Ammon's horn (tissue), 1 donor: ENCODE data around the gene LRRC31.

ENCODE experiments used
- DNase-seq: peaks from one replicate; pipeline ENCODE4 v3.0.0-alpha.2; 2016; ENCODE audit warnings: low spot score

LRRC31 gene

GRCh38 chr3:169869484-169870220 is at the start of gene LRRC31:
TSS of gene LRRC31 (minus strand) at chr3:169869935. CDS start at chr3:169869807, 128 bp downstream.
- no peak for DNase-seq

DNA sequence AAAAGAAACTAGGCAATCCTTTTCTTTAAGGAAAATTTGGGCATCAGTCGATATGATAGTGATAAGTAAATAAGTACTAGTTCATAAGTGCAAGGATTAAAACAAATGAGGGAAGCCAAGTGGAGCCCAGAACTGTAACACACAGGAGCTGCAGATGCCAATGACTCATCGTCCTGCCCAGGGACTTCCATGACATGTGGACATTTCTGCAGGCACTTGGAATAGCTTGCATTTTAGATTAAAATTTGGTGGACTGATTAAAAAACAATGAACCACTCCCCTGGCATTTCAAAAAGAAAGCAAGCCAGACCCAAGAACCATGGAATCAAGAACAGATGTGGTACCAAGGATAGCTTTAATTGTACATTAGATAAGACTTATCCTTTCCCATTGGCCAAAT is 44.6 kb upstream of the LRRC31 start:
- DNase-seq: no peak

GRCh38 chr3:169913323-169913722 is 43.6 kb upstream of the LRRC31 start:
- no peak for DNase-seq

GRCh38 chr3:169911272-169911671 is 41.5 kb upstream of the LRRC31 start, which contains the start of gene SAMD7:
TSS of gene SAMD7 (plus strand) at chr3:169911572. CDS start at chr3:169919499, 7,927 bp downstream.
- DNase-seq: no peak

GRCh38 chr3:169907944-169908343 is 38.2 kb upstream of the LRRC31 start:
- DNase-seq: no peak

DNA sequence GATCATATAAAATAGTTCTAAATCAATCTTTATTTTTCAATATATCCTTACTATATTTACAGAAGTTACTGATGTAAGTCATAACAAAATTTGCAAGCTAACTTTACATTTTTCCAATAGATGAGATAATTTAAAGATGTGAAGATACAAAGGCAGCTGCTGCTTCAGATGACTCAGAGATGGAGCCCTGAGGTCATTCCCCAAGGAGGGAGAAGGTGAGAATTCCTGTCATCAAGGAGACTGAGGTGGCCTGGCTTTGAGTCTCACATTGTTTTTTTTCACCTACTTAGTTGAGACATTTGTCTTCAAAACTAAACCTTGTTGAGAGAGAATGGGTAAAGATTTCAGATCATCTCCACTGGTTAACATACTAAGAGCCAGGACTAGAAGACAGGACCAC is 37.7 kb upstream of the LRRC31 start:
- DNase-seq: no peak

DNA sequence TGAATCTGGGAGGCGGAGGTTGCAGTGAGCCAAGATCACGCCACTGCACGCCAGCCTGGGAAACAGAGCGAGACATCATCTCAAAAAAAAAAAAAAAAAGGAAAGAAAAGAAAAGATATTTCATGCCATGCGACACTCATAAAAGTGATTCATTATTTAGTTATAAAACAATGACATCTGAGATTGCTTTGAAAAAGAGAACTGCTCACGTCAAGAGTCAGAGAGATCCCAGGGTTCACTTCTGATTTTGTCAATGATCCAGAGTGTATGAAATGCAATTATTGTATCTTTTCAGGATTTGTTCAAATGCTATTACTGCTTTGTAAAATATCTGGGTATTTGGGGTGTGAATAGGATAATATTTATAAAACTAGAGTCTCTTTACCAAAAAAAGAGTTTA is 35.7 kb upstream of the LRRC31 start:
- DNase-seq: no peak

DNA sequence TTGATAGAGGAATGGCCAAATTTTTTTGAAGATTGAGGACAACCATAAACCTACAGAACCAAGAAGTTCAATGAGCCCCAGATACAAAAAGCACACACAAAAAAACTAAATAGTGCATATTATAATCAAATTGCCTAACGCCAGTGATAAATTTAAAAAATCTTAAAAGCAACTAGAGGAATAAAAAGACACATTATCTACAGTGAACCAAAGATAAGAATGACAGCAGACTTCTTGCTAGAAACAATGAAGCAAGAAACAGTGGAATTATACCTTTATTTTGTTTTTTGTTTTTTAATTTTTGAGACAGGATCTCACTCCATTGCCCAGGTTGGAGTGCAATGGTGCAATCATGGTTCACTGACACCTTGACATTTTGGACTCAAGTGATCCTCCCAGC is 31.7 kb upstream of the LRRC31 start:
- DNase-seq: no peak

- no peak for DNase-seq
Observed at GRCh38 chr3:169897284-169897683, 27.5 kb upstream of the LRRC31 start.

- no peak for DNase-seq
Observed at GRCh38 chr3:169895072-169895471, 25.3 kb upstream of the LRRC31 start.

DNA sequence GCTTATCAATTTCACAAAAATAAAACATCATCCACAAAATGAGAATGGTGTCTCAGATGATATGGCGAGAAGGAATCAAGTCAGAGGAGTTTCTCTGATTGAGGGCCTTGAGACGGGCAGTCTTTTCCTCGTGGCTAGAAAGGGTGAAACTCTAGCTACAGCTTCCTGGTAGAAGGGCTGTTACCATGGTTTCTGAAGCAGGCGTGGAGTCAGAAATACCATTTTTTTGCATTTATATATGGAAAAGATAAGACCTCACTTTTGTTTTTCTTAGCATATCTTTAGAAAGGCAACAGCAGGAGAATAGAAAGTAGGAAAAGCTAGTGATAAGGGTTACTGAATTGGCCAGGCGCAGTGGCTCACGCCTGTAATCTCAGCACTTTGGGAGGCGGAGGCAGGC is 24.4 kb upstream of the LRRC31 start:
- DNase-seq: no peak

GRCh38 chr3:169891886-169892285 is 22.2 kb upstream of the LRRC31 start:
- DNase-seq: no peak

- DNase-seq: peak; percentile 74
Observed at GRCh38 chr3:169886671-169887070, 16.9 kb upstream of the LRRC31 start.

DNA sequence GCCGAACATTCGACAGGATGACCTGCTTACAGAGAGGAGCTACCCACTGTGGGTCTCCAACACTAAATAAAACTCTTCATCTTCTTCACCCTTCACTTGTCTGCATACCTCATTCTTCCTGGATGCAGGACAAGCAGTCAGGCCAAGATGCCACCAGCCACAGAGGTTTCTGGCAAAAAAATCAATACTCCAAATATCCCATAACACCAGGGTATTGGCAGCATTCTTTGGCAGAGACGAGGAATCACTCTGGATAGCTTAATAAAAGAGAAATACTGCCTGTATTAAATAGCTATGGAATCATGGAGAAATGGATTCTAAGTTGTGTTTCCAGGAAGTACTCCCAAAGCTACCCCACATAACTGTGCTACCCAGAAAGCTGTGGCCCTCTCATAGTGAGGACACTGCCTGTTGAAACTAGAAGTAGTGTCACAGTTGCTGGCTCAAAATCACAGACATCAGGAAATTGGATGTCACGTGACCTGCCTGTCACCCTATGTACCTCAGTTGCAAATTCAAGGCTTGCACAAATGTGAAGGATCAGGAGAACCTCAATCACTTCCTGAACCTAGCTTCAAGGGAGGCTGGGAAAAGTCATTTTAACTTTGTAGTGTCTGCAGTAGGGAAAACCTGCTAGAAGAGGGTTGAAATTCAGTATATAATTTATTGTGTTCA is 11.0 kb upstream of the LRRC31 start:
- DNase-seq: no peak

DNA sequence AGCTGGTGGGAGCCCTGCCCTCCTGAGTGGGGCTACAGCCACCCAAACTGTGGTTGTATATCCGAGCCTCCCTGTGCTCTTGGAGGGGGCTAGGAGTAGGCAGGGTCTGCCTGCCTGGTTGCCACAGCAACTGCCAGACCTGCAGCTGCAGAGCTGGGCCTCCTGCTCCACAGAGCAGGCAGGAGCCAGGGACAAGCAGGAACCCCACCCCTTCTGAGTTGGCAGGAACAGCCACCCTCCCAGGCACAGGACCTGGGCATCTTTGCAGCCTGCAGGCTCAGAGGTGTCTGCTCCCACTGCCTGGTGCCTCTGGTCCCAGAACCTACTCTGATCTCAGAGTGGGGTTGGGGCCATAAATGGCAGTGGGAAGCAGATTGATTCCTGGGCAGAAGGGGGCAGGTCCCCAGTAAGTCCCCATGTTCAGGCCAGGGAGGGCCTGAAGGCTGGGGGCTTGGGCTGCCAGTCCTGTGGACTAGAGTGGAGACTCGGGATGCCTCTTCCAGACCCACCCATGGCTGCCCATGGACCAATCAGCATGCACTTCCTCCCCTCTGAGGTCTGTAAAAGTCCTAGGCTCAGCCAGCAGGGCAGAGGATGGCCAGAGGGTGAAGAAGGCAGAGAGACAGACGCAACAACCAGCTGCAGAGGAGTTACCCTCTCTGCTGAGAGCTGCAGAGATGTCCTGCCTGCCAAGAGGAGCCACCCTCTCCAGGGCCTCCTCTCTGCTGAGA is 10.3 kb upstream of the LRRC31 start:
- no peak for DNase-seq

DNA sequence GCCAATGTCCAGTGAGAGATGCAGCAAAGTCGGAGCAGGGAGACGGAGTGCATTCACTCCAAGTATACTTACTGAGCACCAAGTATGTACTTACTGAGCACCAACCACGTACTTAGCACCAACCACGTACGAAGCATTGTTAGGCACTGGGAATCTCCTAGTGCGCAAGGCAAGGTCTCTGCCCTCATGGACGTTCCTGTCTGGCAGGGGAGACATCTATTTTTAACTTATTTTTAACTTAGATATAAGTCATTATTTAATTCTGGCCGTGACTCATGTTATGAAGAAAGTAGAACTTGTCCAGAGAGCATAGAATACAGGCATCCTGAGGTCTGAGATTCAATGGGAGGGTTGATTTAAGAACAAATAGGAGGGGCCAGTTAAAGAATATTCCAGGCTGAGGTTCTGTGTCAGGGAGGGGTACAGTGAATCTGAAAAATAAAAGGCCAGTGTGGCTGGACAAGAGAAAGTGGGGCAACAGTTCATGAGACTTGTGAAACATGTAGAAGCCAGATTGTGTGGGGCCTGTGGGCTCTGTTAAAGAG is 9.3 kb upstream of the LRRC31 start:
- DNase-seq: no peak

DNA sequence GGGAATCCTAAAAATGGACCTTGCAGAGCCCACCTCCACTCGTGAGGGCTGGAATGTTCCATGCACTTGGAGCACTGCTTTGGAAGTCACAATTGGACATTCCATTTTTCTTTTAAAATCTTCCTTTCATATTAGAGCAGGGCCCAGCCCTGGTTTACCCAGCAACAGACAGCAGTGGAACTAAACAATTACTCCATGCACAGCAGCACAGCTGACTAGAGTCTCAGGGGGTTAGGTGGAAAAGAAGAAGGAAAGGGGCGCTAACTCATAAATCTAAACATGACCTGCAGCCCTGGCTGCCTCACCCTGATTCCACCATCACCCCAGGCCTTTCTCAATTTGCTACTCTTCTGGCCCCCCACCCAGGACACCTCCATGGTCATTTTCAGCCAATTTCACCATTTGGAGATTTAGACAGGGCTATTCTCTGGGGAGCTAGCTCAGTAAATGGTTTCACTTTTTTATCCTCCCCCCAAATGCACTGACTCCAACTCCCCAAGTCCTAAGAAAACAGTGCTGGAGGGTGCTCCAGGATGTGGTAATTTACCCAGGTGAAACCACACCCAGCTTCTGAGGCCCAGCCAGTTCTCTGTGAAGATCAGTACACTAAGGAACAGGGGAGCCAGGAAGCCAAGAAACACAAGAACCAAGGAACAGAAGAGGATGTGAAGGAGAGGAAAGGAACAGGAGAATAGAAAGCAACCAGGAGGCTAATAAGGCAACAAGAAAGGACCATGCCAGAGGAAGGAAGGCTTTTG is 1.6 kb upstream of the LRRC31 start:
- DNase-seq: no peak

DNA sequence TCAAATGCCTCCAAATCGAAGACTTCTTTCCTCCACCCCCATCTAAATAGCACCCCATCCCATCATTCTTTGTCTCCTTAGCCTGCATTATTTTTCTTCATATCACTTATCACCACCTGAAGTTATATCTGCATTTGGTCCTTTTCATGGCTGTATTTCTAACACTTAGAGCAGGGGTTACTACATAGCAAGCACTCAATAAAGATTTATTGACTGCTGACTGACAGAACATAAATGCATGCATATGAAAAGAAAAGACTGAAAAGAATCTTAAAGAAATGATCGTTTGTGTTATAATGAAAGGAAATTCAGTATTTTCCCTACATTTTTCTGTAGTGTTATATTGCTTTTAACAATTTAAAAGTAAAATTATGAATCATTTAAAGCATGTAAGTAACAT is 1.4 kb downstream of the LRRC31 start:
- DNase-seq: no peak

GRCh38 chr3:169867584-169868210 is 2.0 kb downstream of the LRRC31 start:
- DNase-seq: no peak

DNA sequence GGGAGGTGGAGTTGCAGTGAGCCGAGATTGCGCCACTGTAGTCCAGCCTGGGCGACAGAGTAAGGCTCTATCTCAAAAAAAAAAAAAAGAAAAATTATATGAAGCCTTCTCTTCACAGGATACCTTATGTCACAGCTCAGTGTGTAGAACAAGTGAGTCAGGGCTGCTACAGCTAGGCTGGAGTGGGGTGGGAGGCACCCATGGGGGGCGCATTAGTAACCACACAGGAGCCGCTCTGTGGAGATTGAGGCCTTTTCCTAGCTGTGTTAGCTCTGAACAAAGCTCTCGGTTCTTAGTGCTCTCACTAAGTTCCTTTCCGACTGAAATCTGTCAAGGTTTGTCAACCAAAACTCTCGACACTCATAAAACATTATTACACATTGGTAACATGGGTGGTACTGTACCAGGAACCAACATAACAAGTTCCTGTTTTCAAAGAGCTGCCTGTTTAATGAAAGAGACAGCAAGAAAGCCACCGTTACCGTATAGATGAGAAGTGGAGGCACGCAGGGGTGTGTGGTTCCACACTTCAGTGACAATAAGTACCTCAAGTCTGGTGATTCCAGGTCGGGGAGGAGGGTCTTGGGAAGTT is 4.5 kb downstream of the LRRC31 start:
- no peak for DNase-seq

DNA sequence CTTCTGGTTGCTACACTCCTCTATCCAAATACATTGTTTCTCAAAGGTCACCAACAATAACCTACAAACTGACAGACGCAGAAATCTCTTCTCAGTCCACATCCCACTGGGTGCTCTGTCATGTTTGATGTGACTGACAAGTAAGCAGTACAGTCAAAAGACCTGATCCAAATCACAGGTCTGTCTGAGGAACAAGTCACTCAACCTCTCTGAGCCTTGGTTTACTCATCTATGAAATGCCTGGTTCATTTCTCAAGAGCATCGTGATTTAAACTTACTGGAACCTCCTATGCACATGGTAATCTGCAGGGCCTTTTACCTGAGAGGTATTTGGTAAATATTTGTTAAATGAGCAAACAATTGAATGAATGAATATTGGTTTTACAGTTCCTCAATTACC is 5.5 kb downstream of the LRRC31 start:
- DNase-seq: no peak
